GM12873 (cell line): ENCODE results near the gene ZNF687.

Source experiments
- TF ChIP-seq, protein P1 (sequence below): IDR thresholded peaks from 2 replicates; pipeline ENCODE4 v1.5.1; 2012; ENCODE audit warnings: low read depth, mild to moderate bottlenecking, moderate library complexity, low read length, control low read depth; ENCODE audit not compliant: insufficient read depth; ENCODE audit errors: missing control alignments

The ZNF687 gene

DNA sequence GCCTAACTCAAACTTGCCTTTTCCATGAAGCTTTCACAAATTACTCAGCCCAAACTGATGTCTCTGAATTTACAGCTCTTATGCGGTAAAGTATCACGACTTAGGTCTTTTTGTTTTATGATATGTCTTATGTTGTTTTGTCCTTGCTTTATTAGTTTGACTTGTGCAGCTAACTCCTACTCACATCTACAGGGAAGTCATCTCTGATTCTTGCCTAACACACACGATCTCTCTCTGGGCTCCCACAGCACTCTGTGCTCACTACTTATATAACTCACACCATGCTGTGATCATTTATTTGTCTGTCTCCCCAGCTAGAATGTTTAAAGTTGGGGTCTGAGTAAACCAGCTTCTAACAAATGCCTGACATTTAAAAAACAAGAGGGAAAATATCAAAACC lies 54.5 kb downstream of the ZNF687 start:
- TF ChIP-seq, protein P1, sequence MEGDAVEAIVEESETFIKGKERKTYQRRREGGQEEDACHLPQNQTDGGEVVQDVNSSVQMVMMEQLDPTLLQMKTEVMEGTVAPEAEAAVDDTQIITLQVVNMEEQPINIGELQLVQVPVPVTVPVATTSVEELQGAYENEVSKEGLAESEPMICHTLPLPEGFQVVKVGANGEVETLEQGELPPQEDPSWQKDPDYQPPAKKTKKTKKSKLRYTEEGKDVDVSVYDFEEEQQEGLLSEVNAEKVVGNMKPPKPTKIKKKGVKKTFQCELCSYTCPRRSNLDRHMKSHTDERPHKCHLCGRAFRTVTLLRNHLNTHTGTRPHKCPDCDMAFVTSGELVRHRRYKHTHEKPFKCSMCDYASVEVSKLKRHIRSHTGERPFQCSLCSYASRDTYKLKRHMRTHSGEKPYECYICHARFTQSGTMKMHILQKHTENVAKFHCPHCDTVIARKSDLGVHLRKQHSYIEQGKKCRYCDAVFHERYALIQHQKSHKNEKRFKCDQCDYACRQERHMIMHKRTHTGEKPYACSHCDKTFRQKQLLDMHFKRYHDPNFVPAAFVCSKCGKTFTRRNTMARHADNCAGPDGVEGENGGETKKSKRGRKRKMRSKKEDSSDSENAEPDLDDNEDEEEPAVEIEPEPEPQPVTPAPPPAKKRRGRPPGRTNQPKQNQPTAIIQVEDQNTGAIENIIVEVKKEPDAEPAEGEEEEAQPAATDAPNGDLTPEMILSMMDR, result no peak

DNA sequence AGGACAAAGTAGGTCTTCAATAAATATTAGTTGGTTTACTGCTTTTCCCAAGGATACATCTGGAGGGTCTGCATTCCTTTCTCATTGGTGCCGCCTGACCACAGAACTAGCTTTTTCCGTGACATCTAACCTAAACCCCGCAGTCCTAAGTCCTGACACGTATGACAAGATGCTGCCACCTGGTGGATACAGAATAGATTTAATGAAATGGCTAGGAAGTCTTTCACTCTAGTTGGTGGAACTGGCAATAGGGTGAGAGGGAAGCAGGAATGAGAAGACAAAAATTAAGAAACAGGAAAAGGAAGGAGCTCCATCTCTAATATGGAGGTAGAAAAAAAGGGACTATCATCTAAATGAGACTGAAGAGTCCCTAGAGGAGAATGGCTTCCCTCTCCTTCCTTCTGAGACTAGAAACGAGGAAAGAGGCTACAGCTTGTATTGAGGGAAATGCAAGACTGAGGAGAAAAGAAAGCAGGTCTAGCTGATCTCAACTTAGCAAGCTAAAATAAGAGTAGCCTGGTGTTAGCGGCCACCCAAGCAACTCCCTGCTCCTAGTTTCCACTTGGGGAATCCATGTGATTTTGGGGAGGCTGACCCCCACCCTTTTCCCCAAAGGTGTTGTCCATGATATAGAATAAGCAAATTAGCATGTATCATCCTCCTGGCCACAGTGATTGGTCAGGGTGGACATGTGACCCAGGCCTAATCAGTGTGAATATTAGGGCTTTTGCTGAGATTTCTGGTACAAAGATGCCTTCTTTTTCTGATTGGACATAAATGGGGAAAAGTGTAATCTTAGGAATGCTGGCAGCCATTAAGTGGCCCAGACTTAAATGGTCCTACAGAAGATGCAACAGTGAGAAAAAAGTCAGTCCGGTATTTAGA lies 59.0 kb downstream of the ZNF687 start:
- TF ChIP-seq, protein P1, result peak; percentile 66
